NB4 (cell line): ENCODE measurements around the gene COL6A1.

ENCODE experiments used
- POLR2A ChIP-seq: IDR thresholded peaks from 2 replicates; pipeline ENCODE4 v1.6.1; 2011; ENCODE audit warnings: mild to moderate bottlenecking; ENCODE audit not compliant: insufficient read length; ENCODE audit errors: extremely low read depth
- TF ChIP-seq, protein P1 (sequence below): IDR thresholded peaks from one replicate; pipeline ENCODE4 v1.5.1; 2012; ENCODE audit warnings: low read depth, low read length

DNA sequence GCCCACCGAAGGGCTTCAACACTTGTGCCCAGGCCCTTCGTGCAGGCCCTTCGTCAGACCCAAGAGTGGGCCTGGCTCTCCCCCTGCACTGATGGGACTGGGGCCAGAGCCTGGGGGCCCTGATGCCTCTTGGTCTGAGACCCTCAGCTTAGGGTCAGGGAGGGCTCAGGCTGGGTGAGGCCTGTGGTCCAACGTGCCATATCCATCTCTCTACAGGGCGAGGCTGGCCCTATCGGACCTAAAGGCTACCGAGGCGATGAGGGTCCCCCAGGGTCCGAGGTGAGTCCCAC, 15.6 kb downstream of the COL6A1 start:
- TF ChIP-seq POLR2A = no peak
- TF ChIP-seq, protein P1, sequence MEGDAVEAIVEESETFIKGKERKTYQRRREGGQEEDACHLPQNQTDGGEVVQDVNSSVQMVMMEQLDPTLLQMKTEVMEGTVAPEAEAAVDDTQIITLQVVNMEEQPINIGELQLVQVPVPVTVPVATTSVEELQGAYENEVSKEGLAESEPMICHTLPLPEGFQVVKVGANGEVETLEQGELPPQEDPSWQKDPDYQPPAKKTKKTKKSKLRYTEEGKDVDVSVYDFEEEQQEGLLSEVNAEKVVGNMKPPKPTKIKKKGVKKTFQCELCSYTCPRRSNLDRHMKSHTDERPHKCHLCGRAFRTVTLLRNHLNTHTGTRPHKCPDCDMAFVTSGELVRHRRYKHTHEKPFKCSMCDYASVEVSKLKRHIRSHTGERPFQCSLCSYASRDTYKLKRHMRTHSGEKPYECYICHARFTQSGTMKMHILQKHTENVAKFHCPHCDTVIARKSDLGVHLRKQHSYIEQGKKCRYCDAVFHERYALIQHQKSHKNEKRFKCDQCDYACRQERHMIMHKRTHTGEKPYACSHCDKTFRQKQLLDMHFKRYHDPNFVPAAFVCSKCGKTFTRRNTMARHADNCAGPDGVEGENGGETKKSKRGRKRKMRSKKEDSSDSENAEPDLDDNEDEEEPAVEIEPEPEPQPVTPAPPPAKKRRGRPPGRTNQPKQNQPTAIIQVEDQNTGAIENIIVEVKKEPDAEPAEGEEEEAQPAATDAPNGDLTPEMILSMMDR = no peak
